ENCODE data around the gene C4BPA.

Gene C4BPA

DNA sequence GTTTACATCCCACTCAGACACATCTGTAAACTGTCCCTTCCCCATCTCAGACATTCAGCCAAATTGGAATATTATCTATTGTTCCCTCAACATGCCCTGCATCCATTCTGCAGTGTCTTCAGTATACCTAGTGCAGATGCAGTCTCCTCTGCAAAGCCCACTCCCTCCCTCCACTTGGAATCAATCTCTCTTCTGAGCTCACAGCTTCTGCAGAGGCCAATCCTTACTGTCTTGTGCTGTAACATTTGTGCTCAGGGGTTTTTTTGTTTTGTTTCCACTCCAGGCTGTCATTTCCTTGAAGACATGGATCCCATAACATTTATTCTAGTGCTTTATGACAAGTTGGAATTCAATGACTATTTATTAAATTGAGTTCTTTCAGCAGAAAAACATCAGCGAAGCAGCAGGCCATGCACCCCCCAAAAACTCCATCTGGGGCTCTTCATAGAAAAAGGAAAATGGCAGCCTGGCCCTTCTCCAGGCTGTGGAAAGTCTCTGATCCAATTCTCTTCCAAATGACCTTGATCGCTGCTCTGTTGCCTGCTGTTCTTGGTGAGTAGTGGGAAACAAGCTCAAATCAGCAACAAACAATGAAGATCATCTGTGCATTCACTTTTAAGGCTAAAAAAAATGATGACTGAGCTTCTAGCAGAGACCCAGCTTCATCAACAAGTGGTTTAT is 8.7 kb downstream of the C4BPA start:
- TF ChIP-seq EZH2 (IDR thresholded peaks at IDR 0.05; ENCODE audit: borderline replicate concordance, low read length): no peak
- TF ChIP-seq, protein P1, sequence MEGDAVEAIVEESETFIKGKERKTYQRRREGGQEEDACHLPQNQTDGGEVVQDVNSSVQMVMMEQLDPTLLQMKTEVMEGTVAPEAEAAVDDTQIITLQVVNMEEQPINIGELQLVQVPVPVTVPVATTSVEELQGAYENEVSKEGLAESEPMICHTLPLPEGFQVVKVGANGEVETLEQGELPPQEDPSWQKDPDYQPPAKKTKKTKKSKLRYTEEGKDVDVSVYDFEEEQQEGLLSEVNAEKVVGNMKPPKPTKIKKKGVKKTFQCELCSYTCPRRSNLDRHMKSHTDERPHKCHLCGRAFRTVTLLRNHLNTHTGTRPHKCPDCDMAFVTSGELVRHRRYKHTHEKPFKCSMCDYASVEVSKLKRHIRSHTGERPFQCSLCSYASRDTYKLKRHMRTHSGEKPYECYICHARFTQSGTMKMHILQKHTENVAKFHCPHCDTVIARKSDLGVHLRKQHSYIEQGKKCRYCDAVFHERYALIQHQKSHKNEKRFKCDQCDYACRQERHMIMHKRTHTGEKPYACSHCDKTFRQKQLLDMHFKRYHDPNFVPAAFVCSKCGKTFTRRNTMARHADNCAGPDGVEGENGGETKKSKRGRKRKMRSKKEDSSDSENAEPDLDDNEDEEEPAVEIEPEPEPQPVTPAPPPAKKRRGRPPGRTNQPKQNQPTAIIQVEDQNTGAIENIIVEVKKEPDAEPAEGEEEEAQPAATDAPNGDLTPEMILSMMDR (IDR thresholded peaks at IDR 0.05; ENCODE audit: low read length): no peak

GRCh38 chr1:207115269-207115668 is 11.2 kb downstream of the C4BPA start:
- Histone ChIP-seq H3K36me3 (ENCODE audit: insufficient read depth, low read length) (no peaks in the 10 kb centered on the region), H4K20me1 (ENCODE audit: insufficient read depth, low read length) (no peaks in the 10 kb centered on the region), H3K27me3 (ENCODE audit: insufficient read depth, low read length) (no peaks in the 10 kb centered on the region), H2AFZ (ENCODE audit: low read length) (no peak overlapping the region), H3K9me2 (ENCODE audit: low read depth, low read length) (no peaks in the 10 kb centered on the region), H3K79me2 (ENCODE audit: insufficient read depth, low read length) (no peaks in the 10 kb centered on the region), H3F3A (ENCODE audit: insufficient read depth, low read length) (no peaks in the 10 kb centered on the region), H3K4me3 (ENCODE audit: low read depth, low read length, poor library complexity, severe bottlenecking) (no peak overlapping the region), H3K9ac (ENCODE audit: low read length) (no peak overlapping the region), H3K4me2 (ENCODE audit: low read length) (no peak overlapping the region), H3K9me3 (ENCODE audit: low read length) (no peaks in the 10 kb centered on the region), H3K4me1 (ENCODE audit: insufficient read depth, low read length, severe bottlenecking) (no peaks in the 10 kb centered on the region), H3K27ac (ENCODE audit: low read depth, low read length, poor library complexity, severe bottlenecking) (no peak overlapping the region)
- no peak for TF ChIP-seq EZH2 (IDR thresholded peaks at IDR 0.05; ENCODE audit: borderline replicate concordance, low read length)
- TF ChIP-seq, protein P1 (IDR thresholded peaks at IDR 0.05; ENCODE audit: low read length): no peak

More for the DNA sequence above, 8.7 kb downstream of the C4BPA start:
- no peaks in the 10 kb centered on the region for H3K9me3 ChIP-seq (ENCODE audit: low read length)
- no peaks in the 10 kb centered on the region for H3F3A ChIP-seq (ENCODE audit: insufficient read depth, low read length)
- no peaks in the 10 kb centered on the region for H3K4me1 ChIP-seq (ENCODE audit: insufficient read depth, low read length, severe bottlenecking)
- no peaks in the 10 kb centered on the region for H3K79me2 ChIP-seq (ENCODE audit: insufficient read depth, low read length)
- no peak overlapping the region for H2AFZ ChIP-seq (ENCODE audit: low read length)
- H3K27ac ChIP-seq (ENCODE audit: low read depth, low read length, poor library complexity, severe bottlenecking): no peak overlapping the region
- no peaks in the 10 kb centered on the region for H3K9me2 ChIP-seq (ENCODE audit: low read depth, low read length)
- no peaks in the 10 kb centered on the region for H3K36me3 ChIP-seq (ENCODE audit: insufficient read depth, low read length)
- H3K4me3 ChIP-seq (ENCODE audit: low read depth, low read length, poor library complexity, severe bottlenecking): no peak overlapping the region
- H4K20me1 ChIP-seq (ENCODE audit: insufficient read depth, low read length): no peaks in the 10 kb centered on the region
- H3K27me3 ChIP-seq (ENCODE audit: insufficient read depth, low read length): no peaks in the 10 kb centered on the region
- no peak overlapping the region for H3K9ac ChIP-seq (ENCODE audit: low read length)
- H3K4me2 ChIP-seq (ENCODE audit: low read length): no peak overlapping the region

DNA sequence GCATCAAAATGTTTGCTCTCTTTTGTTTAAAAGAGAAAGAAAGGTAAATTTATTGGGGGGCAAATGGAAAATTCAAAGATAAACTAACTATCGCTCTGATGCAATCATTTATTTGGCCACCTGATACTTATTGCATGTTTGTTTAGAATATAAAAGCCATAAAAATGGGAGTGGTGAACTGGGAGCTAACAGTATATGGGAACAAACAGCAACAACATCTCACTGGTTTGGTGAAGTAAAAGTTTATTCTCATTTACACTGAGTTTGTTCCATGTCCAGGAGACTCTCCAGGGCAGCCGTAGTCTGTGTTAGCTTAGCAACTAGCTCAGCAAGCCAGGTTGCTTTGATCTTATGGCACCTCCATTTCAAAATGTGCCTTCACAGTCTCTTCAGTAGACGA is 20.4 kb downstream of the C4BPA start:
- H3K36me3 ChIP-seq (ENCODE audit: insufficient read depth, low read length): no peaks in the 10 kb centered on the region; the same call in 1 of the 2 replicates
- no peak overlapping the region for H3K9ac ChIP-seq (ENCODE audit: low read length)
- no peaks in the 10 kb centered on the region for H3K27me3 ChIP-seq (ENCODE audit: insufficient read depth, low read length)
- no peaks in the 10 kb centered on the region for H4K20me1 ChIP-seq (ENCODE audit: insufficient read depth, low read length)
- H3F3A ChIP-seq (ENCODE audit: insufficient read depth, low read length): no peaks in the 10 kb centered on the region
- no peak overlapping the region for H2AFZ ChIP-seq (ENCODE audit: low read length)
- no peaks in the 10 kb centered on the region for H3K9me2 ChIP-seq (ENCODE audit: low read depth, low read length)
- no peak overlapping the region for H3K4me2 ChIP-seq (ENCODE audit: low read length)
- no peak overlapping the region for H3K27ac ChIP-seq (ENCODE audit: low read depth, low read length, poor library complexity, severe bottlenecking)
- no peak overlapping the region for H3K4me3 ChIP-seq (ENCODE audit: low read depth, low read length, poor library complexity, severe bottlenecking)
- H3K9me3 ChIP-seq (ENCODE audit: low read length): peaks cover 3% of the 10 kb centered on the region; the same call in 1 of the 2 replicates
- H3K79me2 ChIP-seq (ENCODE audit: insufficient read depth, low read length): no peaks in the 10 kb centered on the region
- TF ChIP-seq, protein P1 (IDR thresholded peaks at IDR 0.05; ENCODE audit: low read length): no peak
- no peak for TF ChIP-seq EZH2 (IDR thresholded peaks at IDR 0.05; ENCODE audit: borderline replicate concordance, low read length)
- H3K4me1 ChIP-seq (ENCODE audit: insufficient read depth, low read length, severe bottlenecking): no peaks in the 10 kb centered on the region
